Osteoblast (primary cell): Measurements from ENCODE around the gene RPL27A. TPM values are rescaled to one million over a fixed set of nuclear protein-coding genes. Genes with fewer than 3 reads are reported as not detected.
A peak's percentile ranks its signal among the peaks of the same experiment; 100 is the strongest.

Experiments
- DNase-seq: peaks from one replicate; pipeline ENCODE4 v3.0.0; 2011; ENCODE audit warnings: low spot score, mixed read lengths; ENCODE audit not compliant: insufficient read length; ENCODE audit errors: missing footprints
- H2AFZ ChIP-seq: 2 replicates; pipeline ENCODE4 v1.6.0; 2011; ENCODE audit warnings: mild to moderate bottlenecking, low read length
- H3K27ac ChIP-seq: 2 replicates; pipeline ENCODE4 v1.5.1; 2011; ENCODE audit warnings: mild to moderate bottlenecking, low read depth, low read length, moderate library complexity
- H3K27me3 ChIP-seq: 2 replicates; pipeline ENCODE4 v1.6.0; 2012; ENCODE audit warnings: mild to moderate bottlenecking, control low read depth, inconsistent platforms, low read length, moderate library complexity; ENCODE audit not compliant: insufficient read depth
- H3K36me3 ChIP-seq: 2 replicates; pipeline ENCODE4 v1.5.1; 2011; ENCODE audit warnings: mild to moderate bottlenecking, low read length, control low read depth, moderate library complexity; ENCODE audit not compliant: insufficient read depth
- H3K4me1 ChIP-seq: 2 replicates; pipeline ENCODE4 v1.5.1; 2011; ENCODE audit warnings: mild to moderate bottlenecking, low read length, control low read depth, moderate library complexity; ENCODE audit not compliant: insufficient read depth
- H3K4me2 ChIP-seq: 2 replicates; pipeline ENCODE4 v1.6.0; 2011; ENCODE audit warnings: mild to moderate bottlenecking, low read length; ENCODE audit not compliant: insufficient read depth
- H3K4me3 ChIP-seq: fragments of 200-600 bp; sonication (generic); 3 replicates; pipeline ENCODE4 v1.5.1; 2012; ENCODE audit warnings: mild to moderate bottlenecking, low read length, inconsistent platforms; ENCODE audit not compliant: insufficient read depth
- H3K79me2 ChIP-seq: 2 replicates; pipeline ENCODE4 v1.6.0; 2012; ENCODE audit warnings: mild to moderate bottlenecking, low read length, control low read depth, inconsistent platforms; ENCODE audit not compliant: insufficient read depth
- H3K9me3 ChIP-seq: 2 replicates; pipeline ENCODE4 v1.5.1; 2011; ENCODE audit warnings: low read depth, low read length, control low read depth
- H4K20me1 ChIP-seq: 2 replicates; pipeline ENCODE4 v1.6.0; 2012; ENCODE audit warnings: mild to moderate bottlenecking, low read length, control low read depth; ENCODE audit not compliant: insufficient read depth
- CTCF ChIP-seq: IDR thresholded peaks from 2 replicates; pipeline ENCODE4 v1.5.1; 2011; ENCODE audit warnings: mild to moderate bottlenecking, low read depth, low read length, moderate library complexity; ENCODE audit errors: extremely low read depth
- total RNA-seq: library from RNA; depleted of rRNA; stranded (reverse); fragments of >200 nt; gene quantifications from 2 replicates; pipeline ENCODE4 v1.2.3, GENCODE V29; 2012

Gene RPL27A
- total RNA-seq, 1 donor, result 710 TPM

DNA sequence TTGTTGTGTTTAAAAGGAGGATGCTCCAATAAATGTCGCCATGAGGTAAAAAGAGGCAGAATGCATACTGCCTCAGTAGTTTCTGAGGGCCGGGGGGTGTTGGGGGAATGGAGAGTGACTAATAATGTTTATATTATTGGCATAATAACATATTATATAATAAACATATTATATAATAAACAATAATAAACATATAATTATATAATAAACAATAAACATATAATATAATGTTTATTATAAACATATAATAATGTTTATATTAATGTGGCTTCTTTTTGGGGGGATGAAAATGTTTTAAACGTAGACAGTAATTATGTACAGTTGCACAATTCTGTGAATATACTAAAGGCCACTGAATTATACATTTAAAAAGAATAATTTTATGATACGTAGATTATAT lies 35.7 kb upstream of the RPL27A start:
- Histone ChIP-seq H3K4me2 (no peak overlapping the region), H3K27me3 (no peaks in the 10 kb centered on the region), H3K27ac (no peak overlapping the region), H3K9me3 (no peaks in the 10 kb centered on the region), H2AFZ (no peak overlapping the region), H3K79me2 (no peaks in the 10 kb centered on the region), H4K20me1 (no peaks in the 10 kb centered on the region), H3K4me1 (peaks cover 14% of the 10 kb centered on the region), H3K4me3 (no peak overlapping the region), H3K36me3 (peaks cover 21% of the 10 kb centered on the region)
- TF ChIP-seq CTCF, result no peak
- DNase-seq, result no peak

DNA sequence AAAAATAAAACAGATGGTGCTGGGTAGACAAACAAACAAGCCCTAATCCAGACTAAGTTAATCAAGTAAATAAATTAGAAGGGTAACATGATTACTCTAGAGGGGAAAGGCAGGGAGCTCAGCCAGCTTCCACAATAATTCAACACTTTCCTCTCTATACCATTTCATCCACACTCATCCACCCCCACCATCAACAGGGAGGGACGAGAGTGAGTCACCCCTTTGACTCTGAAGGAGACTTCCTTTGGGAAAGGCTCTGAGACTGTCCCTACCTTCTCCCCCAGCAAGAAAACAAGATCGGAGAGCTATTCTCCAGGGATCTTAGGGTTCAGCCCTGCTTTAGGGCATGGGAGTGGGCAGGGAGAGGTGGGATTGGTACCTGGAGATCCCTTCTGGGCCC lies 33.2 kb upstream of the RPL27A start:
- Histone ChIP-seq H3K4me3 (peak overlapping the region; percentile 31), H2AFZ (peak overlapping the region; percentile 76), H4K20me1 (no peaks in the 10 kb centered on the region), H3K36me3 (peaks cover 21% of the 10 kb centered on the region), H3K4me2 (peak overlapping the region; percentile 61), H3K4me1 (peaks cover 24% of the 10 kb centered on the region), H3K9me3 (no peaks in the 10 kb centered on the region), H3K27ac (peak overlapping the region; percentile 32), H3K27me3 (no peaks in the 10 kb centered on the region), H3K79me2 (no peaks in the 10 kb centered on the region)
- TF ChIP-seq CTCF, result no peak
- DNase-seq, result peak; percentile 94

DNA sequence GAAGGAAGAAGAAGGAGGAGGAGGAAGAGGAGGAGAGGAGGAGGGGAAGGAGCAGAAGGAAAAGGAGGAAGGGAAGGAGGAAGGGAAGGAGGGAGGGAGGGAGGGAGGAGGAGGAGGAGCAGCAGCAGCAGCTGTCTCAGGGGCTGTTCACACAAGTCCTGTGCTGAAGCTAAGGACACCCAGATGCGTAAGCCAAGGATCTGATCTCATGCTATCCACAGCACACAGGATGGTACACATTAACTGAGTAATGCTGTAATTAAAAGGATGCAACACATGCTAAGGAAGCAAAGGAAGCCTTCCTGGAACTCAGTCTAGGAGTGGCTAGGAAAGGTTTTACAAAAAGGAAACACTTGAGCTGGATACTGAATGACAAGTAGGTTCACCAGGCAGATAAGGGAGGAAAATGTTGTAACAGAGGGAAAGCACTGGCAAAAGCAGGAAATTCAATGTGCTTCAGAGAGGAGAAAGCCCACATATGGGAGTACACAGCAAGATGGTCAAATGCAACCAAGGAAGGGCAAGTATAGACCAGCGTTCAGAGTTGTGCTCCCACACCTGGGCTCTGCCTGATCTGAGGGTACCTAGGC lies 32.1 kb upstream of the RPL27A start:
- H3K27ac ChIP-seq, result no peak overlapping the region
- H3K36me3 ChIP-seq, result peaks cover 16% of the 10 kb centered on the region
- H3K9me3 ChIP-seq, result no peaks in the 10 kb centered on the region
- no peak overlapping the region for H3K4me2 ChIP-seq
- H3K79me2 ChIP-seq, result no peaks in the 10 kb centered on the region
- no peak overlapping the region for H2AFZ ChIP-seq
- no peak for TF ChIP-seq CTCF
- H3K4me1 ChIP-seq, result peaks cover 24% of the 10 kb centered on the region
- H4K20me1 ChIP-seq, result no peaks in the 10 kb centered on the region
- no peaks in the 10 kb centered on the region for H3K27me3 ChIP-seq
- H3K4me3 ChIP-seq, result no peak overlapping the region
- DNase-seq, result no peak

- peak; percentile 90 for DNase-seq
- Histone ChIP-seq H3K9me3 (no peaks in the 10 kb centered on the region), H3K4me2 (no peak overlapping the region), H4K20me1 (no peaks in the 10 kb centered on the region), H3K79me2 (no peaks in the 10 kb centered on the region), H3K4me1 (peaks cover 24% of the 10 kb centered on the region), H2AFZ (no peak overlapping the region), H3K27ac (peak overlapping the region; percentile 65), H3K36me3 (peaks cover 8% of the 10 kb centered on the region), H3K27me3 (no peaks in the 10 kb centered on the region), H3K4me3 (no peak overlapping the region)
- no peak for TF ChIP-seq CTCF
Observed at GRCh38 chr11:8652140-8652539, 30.5 kb upstream of the RPL27A start.
